CD4-positive, alpha-beta T cell treated with Interleukin-10 for 1 hour (primary cell): ENCODE results near the gene RAB6B.

ENCODE experiments used
- DNase-seq: peaks from one replicate; pipeline ENCODE4 v3.0.0-alpha.2; 2020

RAB6B gene

DNA sequence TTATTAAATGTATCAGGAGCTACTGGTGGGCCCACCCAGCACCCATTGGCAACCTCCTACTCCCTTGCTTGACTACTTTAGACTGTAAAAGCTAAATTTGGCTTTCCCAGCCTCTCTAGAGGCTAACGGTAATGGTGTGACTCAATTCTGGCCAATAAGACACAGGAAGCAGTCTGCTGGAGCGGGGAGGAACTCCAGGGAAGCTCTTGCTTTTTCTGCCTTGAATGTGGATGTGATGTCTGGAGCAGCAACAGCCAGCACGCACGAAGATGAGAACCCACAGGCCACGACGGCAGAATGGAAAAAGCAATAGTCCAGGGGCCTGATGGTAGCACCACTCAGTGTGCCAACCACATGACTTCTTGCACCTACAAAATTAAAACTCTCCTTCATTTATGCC lies 39.9 kb downstream of the RAB6B start:
- no peak for DNase-seq

DNA sequence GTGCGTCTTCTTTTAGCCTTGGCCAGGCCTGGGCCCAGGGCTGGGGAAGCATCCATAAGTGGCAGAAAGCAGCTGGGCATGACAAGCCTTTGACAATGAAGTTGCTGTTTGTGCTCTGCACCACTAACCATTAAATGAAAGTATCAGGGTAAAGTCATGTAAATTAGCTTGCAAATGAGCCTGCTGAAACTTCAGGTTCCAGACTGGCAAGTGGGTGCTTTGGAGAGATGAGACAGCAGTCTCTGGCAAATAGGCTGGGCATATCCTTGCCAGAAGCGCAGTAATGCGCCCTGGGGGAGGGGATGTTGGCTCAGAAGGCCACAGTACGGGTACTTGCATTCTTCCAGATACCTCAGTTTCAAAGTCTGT lies 40.7 kb downstream of the RAB6B start:
- DNase-seq: no peak

DNA sequence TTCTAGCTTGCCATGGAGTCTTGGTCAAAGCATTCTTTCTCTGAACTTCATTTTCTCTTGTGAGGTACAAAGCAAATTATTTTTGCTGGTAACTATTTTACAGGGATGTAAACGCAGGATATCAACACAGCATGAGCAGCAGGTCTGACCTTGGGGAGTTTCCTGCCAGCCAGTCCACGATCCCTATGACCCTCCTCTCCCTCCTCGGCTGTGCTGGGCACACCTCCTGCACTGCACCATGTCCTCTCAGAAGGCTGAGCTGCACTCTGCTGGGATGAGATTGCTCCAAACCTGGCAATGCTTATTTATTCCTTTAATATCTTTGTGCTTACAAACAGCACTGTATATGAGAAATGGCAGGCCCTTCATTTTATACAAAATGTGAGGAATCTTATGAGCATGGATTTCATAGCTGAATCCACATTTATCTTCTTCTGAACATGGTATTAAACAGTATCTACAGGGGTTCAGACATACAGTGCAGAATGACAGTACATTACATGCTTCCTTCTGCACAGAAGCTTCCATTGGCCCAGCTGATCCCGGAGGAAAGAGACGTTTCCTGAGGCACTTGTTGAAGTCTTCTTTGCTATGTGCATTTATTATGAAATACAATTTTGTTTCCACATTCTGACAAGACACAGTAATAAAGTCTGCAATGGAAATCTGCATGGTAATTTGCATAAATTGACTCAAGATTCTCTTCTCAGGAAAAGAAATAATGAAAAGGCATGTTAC lies 41.2 kb downstream of the RAB6B start:
- no peak for DNase-seq

DNA sequence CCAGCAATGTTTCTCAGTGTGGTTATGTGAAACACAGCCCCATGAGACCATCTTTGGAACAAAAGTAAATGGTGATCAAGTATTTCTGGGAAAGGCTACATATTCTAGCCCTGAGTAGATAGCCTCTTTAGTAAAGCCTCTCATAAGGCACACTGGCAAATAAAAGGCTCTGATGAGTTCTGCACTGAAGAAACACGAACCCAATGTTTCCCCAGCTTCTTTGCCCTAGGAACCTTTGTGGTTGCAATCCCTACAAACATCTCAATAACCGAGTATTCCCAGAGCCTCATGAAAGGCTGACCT lies 41.8 kb downstream of the RAB6B start:
- DNase-seq: no peak

DNA sequence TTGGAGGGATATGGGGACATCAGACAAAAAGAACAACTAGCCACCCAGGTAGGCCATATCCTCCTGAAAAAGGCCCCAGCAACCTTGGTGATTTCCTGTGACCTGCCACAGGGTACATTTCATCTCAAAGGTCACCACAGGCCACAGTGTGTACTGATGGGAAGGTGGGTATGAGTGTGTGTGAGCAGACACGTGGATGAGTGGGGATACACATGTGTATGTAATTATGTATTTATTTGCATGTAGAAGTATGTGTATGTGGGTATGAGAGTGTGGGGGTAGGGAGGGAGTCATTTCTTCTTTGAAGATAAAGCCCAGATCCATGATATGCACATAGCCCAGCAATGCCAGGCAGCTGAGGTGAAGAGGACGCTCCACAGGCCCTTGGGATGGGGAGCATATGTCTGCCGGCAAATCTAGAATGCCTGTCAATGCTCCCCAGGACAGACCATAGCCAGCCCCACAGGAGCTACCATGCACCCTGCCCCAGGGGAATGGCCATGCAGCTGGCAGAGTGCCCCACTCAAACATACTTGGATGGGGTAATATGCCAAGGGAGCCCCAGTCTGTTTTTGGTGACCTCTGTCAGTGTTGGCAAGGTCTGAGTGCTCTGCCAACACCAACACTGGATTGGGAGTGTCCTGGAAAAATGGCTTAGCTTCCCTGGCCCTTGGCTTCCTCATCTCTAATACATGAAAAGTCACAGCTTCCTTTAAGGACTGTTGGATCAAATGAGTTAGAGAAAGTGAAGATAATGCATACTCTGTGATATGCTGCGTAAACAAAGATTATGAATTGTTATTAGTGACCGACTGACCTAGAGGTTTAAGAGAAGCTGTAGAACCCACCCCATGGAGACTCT lies 42.4 kb downstream of the RAB6B start:
- DNase-seq: no peak

DNA sequence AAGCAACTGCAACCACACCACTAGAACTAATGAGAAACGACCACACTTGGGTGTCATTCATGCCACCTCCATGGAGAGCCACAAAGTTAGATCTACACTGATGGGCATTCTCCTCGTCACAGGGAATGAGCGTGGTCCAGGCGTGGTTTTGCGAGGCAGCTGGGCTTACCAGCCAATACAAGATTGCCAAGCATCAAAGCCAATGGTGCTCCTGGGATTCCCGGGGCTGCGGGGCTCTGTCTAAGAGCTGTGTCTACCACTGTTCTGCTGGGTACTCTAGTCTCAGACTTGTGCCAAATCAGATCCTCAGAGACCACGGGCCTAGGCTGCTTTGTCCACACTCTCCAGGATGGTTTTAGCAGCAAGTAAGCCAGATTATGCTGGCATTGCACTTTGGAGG lies 43.8 kb downstream of the RAB6B start:
- DNase-seq: no peak

DNA sequence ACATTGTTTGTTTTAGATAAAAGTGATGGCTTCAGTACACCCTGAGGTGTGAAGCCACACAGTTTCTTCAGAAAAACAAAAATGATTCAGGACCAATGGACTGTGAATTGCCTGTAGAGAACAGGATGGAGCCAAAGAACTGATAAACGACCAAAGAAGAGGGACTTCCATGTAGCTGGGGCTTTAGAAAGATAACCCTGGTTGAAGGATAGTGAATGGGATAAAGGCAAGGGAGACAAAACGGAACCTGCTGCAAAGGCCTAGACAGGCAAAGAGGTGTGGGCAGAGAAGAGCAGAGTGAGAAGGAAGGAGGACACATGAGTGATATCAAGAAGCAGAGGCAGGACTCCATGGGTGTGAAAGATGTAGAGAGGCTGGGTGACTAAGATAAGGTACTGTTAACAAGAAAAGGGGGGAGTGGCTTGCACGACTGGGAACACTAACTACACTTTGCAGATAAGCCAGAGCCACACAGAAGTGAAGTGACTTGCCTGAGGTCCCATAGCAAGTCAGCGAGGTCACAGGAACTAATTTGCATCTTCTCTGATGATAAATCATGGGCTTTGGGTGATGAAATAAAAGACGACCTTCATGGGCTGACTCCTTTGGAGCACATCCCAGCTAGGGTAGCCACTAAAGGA lies 44.3 kb downstream of the RAB6B start:
- no peak for DNase-seq

DNA sequence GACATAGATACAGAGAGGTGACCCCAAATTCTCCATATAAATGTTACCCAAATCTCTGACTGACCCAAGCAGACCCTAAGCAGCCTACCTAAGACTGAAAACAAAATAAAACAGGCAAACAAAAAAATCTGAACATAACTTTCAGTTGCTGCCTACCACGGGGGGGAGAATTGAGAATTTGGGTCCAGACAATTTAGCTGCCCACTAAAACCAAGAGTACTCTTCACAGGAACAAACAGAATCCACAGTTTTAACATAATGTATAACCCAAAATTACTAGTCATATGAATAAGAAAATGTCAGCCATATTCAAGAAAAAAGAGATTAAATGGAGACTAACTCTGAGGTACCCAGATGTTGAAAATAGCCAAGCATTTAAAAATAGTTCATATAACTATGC lies 45.6 kb downstream of the RAB6B start:
- DNase-seq: no peak

DNA sequence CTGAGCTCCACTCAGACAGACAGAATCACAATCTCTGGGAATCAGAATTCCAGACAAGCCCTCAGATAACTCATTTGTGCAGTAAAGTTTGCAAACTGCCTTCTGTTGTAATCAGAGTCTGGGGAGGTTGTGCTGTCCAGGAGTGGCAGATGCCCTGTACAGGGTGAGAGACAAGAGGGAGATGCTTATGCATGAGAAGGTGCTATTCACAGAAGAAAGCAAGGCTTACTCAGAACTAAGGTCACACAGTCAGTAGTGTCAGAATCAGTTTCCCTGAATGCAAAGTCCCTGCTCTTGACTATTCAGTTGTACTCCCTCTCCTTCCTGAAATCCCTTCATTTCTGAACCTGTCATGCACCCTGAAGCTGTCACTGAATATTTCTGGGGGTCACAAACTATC lies 46.3 kb downstream of the RAB6B start:
- DNase-seq: no peak

DNA sequence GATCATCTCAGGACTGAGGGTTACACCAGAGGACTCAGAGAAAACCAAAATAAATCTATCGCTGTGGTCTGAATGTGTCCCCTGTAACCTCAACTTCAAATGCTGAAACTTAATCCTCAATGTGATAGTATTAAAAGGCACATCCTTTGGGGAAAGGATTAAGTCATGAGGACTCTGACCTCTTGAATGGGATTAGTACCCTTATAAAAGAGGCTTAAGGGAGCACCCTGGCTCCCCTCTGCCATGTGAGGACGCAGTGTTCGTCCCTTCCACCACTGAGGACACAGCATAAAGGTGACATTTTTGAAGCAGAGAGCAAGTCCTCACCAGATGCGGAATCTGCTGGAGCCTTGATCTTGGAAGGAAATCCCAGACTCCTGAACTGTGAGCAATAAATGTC lies 50.6 kb downstream of the RAB6B start:
- no peak for DNase-seq

DNA sequence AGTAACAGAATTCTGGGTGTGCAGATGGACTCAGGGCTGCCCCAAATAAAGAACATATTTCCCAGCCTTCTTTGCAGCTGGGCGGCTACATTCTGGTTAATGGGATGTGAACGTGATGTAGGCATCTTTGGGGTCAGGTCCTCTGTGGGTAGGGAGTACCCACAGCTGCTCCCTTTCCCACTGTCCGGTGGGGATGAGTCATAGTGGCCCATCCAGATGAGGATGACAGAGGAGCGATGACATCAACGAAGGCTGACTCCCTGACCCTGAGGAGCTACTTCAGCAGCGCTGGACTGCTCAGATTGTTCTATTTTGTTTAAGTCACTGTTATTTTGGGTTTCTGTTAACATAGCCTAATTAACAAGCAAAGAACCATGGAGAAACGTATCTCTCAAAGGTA lies 52.0 kb downstream of the RAB6B start:
- no peak for DNase-seq

DNA sequence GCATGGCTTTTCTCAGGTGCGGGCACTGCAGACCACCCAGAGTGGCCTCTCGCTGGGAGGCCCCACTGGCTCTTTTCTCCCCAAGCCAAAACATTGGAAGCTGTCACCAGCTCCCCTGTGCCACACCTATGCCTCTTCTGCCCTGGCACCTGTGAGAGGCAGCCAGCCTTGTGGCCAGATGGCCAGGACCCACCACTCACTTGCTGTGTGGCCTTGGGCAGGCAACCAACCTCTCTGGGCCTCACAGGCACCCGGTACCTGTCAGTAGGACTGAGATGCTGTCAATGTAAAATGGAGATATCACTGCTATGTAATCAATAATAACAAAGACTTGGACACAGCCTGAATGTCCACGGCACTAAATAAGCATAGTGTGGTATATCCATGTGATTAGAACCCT lies 53.5 kb downstream of the RAB6B start:
- DNase-seq: no peak

DNA sequence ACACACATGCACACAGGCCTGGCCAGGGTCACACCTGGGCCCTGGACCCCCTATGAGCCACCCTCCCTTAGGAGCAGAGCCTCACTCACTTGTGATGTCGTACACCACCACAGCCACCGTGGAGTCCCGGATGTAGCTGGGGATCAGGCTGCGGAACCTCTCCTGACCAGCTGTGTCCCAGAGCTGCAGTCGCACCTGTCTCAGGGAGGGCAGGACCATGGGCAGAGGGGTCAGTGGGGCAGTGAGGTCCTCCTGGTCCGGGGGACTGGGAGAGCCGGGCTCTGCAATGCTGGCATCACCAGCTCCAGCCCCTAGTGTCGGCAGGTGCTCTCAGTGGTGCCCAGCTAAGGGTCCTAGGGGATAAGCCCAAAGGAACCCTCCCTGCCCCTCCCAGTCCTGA lies 54.5 kb downstream of the RAB6B start:
- no peak for DNase-seq

DNA sequence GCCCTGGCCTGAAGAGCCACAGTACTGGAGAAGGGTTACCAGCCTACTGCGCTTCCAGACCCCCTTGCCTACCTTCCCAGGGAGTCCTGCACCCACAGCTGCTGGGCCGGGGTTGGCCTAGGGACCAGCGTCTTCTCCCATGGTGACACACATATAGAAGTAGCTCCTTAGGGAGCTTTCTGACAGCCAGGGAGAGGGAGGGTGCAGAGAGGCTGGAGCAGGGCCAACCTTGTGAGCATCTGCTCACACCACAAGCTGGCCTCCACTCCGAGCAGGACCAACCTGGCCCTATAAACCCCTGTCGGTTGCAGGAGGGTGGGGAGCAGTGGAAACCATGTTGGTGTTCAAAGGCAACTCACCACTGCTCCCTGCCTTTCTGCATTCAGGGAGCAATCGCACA lies 54.9 kb downstream of the RAB6B start:
- no peak for DNase-seq

DNA sequence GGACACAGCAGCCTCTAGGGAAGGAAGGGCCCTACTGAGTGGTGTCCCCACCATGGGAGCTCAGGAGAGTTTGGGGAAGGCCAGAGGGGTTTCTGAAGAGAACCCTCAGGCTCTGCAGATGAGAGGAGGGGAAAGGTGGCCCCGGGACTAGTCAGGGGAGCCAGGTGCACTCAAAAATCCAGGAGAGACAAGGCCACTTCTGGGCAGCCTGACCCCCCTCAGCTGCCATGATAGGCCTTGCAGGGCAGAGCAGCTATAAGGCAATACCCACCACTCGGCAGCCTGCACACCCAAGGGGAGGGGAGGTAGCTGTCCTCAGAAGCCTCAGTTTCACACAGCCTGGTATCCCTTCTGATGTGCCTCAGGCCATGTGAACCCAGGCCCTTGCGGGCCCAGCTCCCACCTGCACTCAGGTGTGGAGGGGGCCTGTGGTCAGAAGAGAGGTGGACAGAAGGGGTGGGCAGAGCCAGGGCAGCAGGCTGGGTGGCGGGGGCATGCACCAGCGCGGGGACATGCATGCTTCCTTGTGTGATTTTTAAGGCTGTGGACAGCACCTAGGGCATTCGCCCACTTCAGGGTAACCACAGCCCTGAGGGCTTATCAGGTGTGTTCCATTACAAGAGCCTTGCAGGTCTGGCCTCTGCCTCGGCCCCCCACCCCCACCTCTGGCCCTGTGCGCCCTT lies 55.5 kb downstream of the RAB6B start:
- DNase-seq: no peak

DNA sequence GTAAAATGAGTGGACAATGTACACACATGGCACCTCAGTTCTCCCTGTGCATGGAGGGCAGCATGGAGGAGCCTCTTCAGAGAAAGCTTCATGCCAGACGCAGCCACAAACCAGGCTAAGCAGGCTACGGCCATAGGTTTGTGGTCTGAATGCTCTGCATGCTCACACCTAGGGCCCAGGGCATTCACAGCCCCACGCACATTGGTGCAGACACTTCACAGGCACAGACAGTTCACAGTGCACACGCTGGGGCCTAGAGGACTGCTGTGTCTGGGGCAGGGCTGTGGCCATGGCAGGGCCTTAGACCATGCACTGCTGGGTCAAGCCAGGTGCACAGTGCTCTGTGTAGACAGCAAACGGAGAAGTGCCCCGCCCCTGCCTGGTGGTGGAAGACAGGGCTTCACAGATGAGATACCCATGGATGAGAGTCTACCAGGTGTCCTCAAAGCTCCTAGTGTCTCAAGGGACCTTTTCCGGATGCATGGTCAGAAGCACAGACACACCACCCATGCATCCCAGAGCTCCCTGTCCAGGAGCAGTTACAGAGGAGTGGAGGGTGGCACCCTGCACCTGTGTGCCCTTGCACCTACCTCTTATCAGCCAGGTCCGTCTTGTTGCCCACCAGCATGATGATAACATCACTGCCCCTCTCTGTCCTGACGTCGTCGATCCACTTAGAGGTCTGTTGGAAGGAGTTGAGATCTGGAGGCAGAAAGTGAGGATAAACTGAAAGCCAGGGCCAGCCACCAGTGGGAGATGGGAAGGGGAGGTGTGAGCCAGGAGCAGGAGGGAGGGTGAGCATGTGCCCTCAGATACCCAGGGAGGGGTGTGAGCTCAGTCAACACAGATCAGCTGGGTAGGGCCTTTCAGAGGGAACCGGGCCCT lies 56.5 kb downstream of the RAB6B start:
- DNase-seq: no peak

DNA sequence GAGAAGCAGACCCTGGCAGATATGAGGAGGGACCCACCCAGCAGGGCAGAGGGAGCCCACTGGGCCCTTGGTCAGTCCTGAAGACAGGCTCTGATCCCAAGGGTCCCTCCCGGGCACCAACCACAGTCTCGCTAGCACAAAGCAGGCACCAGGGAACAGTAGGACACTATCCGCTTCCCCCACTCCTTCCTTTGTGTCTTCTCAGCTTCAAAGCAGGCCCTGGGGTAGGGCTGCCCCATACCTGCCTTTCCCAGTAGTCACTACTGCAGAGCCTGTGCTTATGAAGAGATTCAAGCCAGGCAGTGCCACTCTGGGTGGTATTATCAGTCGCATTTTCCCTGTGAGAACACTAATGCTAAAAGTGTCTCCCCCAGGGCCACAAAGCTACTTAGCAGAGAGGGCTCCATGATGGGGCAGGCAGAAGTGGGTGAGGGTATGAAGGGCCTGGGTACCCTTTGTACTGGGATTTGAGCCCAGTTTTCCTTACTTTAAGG lies 57.3 kb downstream of the RAB6B start:
- DNase-seq: no peak

DNA sequence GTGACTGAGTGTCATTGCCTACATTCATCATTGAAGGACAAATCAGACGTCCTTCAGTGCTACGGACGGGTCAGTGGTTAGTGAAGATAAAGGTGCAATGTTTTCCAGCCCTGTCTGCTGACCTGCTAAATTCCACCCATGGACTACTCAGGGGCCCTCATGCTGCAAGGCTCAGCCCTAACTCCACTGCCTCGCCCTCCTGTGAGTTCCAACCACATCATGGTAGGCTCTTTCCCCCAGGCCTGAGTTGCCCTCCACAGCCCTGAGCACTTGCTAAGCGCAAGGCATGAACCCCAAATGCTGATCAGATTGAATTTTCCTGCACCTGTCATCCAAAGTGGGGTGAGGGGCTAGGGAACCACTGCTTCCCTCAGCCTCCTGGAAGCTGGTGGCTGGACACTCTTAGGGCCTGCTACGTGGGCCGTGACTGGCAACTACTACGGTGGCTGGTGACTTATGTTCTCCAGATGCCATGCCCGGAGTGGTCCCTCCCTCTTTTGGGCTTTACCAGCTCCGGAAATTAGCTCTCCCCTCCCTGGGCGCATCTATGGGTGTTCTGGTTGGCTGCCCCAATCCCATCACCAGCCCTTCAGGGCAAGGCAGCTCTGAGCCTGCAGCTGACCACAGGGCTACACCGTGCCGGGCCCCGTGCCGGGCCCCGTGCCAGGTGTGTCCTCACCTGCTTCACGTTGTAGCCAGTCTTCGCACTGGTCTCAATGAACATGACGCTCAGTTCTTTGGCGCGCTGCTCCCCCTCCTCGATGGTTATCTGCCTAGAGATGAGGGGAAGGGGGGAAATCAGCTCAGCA lies 58.0 kb downstream of the RAB6B start:
- no peak for DNase-seq

DNA sequence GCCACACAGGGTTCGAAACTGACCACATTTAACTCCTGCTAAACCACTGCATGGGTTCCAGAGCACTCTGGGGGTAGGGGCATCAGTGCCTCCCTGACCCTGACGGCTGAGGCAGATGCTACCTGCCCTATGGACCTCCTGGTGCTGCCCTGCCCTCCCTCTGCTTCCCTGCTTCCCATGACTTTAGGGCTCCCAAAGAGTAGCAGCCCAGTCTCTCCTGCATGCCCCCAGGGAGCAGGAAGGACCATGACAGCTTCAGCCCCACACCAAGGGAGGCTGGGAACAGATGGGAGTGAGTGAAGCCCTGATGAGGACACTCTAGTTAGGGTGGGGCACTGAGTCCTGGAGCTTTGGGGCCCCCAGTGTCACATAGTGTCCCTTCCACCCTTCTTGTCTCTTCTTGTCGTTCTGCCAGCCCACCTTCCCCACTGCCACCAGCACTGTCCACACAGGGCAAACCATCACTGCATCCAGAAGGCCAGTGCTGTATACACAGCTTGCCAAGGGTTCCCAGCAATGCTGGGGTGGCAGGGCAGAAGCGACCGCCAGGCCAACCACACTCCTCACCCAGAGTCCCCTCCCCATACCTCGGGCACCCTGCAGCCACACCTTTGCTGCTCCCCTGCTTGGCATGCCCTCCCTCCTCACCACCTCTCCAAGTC lies 59.1 kb downstream of the RAB6B start:
- no peak for DNase-seq

DNA sequence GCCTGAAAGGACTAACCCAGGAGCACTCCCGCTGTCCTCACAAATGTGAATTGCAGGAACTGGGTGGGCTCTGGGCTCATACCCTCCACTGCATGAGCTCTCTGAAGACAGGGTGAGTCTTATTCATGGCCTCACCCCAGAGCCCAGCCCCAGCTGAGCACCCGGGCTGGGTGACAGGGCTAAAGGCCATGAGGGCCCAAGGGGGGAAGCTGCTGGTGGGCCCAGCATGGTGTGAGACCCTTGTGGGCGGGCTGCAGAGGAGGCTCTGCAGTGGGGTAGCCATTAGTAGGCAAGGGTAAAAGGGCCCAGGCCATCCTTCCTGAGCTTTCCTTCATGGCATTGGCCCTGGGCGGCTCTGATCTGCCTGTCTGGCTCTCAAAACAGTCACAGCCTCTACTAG lies 59.7 kb downstream of the RAB6B start:
- DNase-seq: no peak

DNA sequence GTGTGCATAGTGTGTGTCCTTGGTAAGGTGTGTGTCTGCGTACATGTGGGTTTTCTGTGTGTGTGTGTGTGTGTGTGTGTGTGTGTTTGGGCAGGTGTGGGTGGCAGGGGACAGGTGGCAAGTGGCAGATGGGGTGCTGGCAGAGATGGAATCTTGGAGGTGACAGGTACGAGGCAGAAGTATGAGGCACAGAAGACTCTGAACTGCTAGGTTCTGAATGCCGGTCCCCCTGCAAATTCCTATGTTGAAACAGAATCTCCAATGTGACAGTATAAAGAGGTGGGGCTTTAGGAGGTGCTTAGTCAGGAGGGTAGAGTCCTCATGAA lies 60.3 kb downstream of the RAB6B start:
- no peak for DNase-seq
